Liver (tissue), 9 donors: ENCODE measurements around the gene DMD. TPM values are rescaled to one million over a fixed set of nuclear protein-coding genes. Genes with fewer than 3 reads are reported as not detected.

Experiments
- DNase-seq: peaks from one replicate; pipeline ENCODE4 v3.0.0-alpha.2; 2017; ENCODE audit warnings: low spot score
- H3K27ac ChIP-seq, 2 donors: one replicate each; pipeline ENCODE4 v1.7.0; 2013; ENCODE audit warnings: inconsistent platforms in 2 of 2, low read length in 2 of 2, control low read depth in 1 of 2, low read depth in 1 of 2, mild to moderate bottlenecking in 1 of 2
- H3K27me3 ChIP-seq, 4 donors: one replicate each; pipeline versions ENCODE4 v1.6.1 to v1.7.0; 2013; ENCODE audit warnings: low read length in 3 of 4, inconsistent platforms in 1 of 4, mild to moderate bottlenecking in 1 of 4, moderate library complexity in 1 of 4; ENCODE audit not compliant: control insufficient read depth in 4 of 4, insufficient read depth in 4 of 4
- H3K36me3 ChIP-seq, 4 donors: one replicate each; pipeline versions ENCODE4 v1.6.1 to v1.7.0; 2013; ENCODE audit warnings: low read length in 3 of 4, mild to moderate bottlenecking in 3 of 4, low read depth in 1 of 4, moderate library complexity in 1 of 4; ENCODE audit not compliant: control insufficient read depth in 4 of 4, insufficient read depth in 3 of 4
- H3K4me1 ChIP-seq, 4 donors: one replicate each; pipeline versions ENCODE4 v1.6.1 to v1.7.0; 2013; ENCODE audit warnings: low read length in 3 of 4, mild to moderate bottlenecking in 3 of 4, moderate library complexity in 1 of 4; ENCODE audit not compliant: control insufficient read depth in 4 of 4, insufficient read depth in 4 of 4
- H3K4me3 ChIP-seq, 3 donors: one replicate each; pipeline versions ENCODE4 v1.6.1 to v1.7.0; 2013; ENCODE audit warnings: low read length in 3 of 3, control low read depth in 1 of 3, low read depth in 1 of 3, mild to moderate bottlenecking in 1 of 3
- H3K9ac ChIP-seq, 2 donors: one replicate each; pipeline ENCODE4 v1.7.0; 2013; ENCODE audit warnings: low read length in 2 of 2, mild to moderate bottlenecking in 2 of 2, moderate library complexity in 2 of 2, control low read depth in 1 of 2, low read depth in 1 of 2
- H3K9me3 ChIP-seq, 4 donors: one replicate each; pipeline versions ENCODE4 v1.6.1 to v1.7.0; 2013; ENCODE audit warnings: low read length in 3 of 4; ENCODE audit not compliant: control insufficient read depth in 4 of 4
- CTCF ChIP-seq: fragments of 150-350 bp; IDR thresholded peaks from 2 replicates; pipeline ENCODE4 v1.5.1; 2017; ENCODE audit warnings: improper control_type of control experiment, low read depth, low read length; ENCODE audit not compliant: missing input control
- EGR1 ChIP-seq, 2 donors: IDR thresholded peaks; 2 replicates each; pipeline ENCODE4 v1.6.1; 2016 to 2018; ENCODE audit warnings: antibody characterized with exemption in 2 of 2, low read depth in 2 of 2
- FOXA2 ChIP-seq: IDR thresholded peaks from 2 replicates; pipeline ENCODE4 v1.6.1; 2016; ENCODE audit warnings: antibody characterized with exemption
- HNF4A ChIP-seq, 2 donors: conservative IDR thresholded peaks; 2 replicates each; pipeline ENCODE4 v1.6.1; 2016; ENCODE audit warnings: antibody characterized with exemption in 2 of 2, mild to moderate bottlenecking in 2 of 2
- JUND ChIP-seq, 2 donors: IDR thresholded peaks; 2 replicates each; pipeline ENCODE4 v1.6.1; 2016; ENCODE audit warnings: antibody characterized with exemption in 2 of 2
- NR2F2 ChIP-seq: IDR thresholded peaks from 2 replicates; pipeline ENCODE4 v1.6.1; 2016; ENCODE audit warnings: antibody characterized with exemption
- RAD21 ChIP-seq, 2 donors: IDR thresholded peaks; 2 replicates each; pipeline ENCODE4 v1.6.1; 2016; ENCODE audit warnings: antibody characterized with exemption in 2 of 2, mild to moderate bottlenecking in 2 of 2
- TAF1 ChIP-seq: conservative IDR thresholded peaks from 2 replicates; pipeline ENCODE4 v1.6.1; 2016; ENCODE audit warnings: antibody characterized with exemption, mild to moderate bottlenecking
- YY1 ChIP-seq: IDR thresholded peaks from 2 replicates; pipeline ENCODE4 v1.6.1; 2016; ENCODE audit warnings: antibody characterized with exemption, mild to moderate bottlenecking
- WGBS: extraction: QIAGEN DNeasy Blood & Tissue Kit; methylation state at CpG from one replicate; pipeline ENCODE4 v1.1.7; 2013; 5-methylcytosine and 5-hydroxymethylcytosine counted together
- polyA plus RNA-seq, 2 donors: library from polyadenylated mRNA; stranded (reverse) in 1 of 2; unstranded in 1 of 2; fragments of 200-250 nt in 1 of 2; fragments of >200 nt in 1 of 2; fragmentation: Nextera tagmentation in 1 of 2; extraction: Ambion mirVana in 1 of 2; gene quantifications; one replicate each; pipeline versions ENCODE4 v1.2.1 to v1.2.3, GENCODE V29; 2013 to 2015
- total RNA-seq, 2 donors: library from RNA; depleted of rRNA; stranded (reverse); fragments of >200 nt; gene quantifications; one replicate each; pipeline ENCODE4 v1.2.3, GENCODE V29; 2014
- TF ChIP-seq, protein P1 (sequence below): IDR thresholded peaks from 2 replicates; pipeline ENCODE4 v1.6.1; 2016; ENCODE audit warnings: antibody characterized with exemption
- TF ChIP-seq, protein P2 (sequence below): IDR thresholded peaks from 2 replicates; pipeline ENCODE4 v1.6.1; 2016; ENCODE audit warnings: antibody characterized with exemption
- TF ChIP-seq, protein P3 (sequence below): IDR thresholded peaks from 2 replicates; pipeline ENCODE4 v1.6.1; 2016; ENCODE audit warnings: antibody characterized with exemption
- TF ChIP-seq, protein P4 (sequence below): IDR thresholded peaks from 2 replicates; pipeline ENCODE4 v1.6.1; 2016; ENCODE audit warnings: antibody characterized with exemption, mild to moderate bottlenecking
- donor health status: healthy.
- donor health status: healthy.
- donor health status: healthy.
- donor health status: healthy.
- donor health status: healthy.

DMD gene
- total and polyA plus RNA-seq, 4 donors = 14.6 to 61.9 (median 23.9) TPM

GRCh38 chrX:31181377-31182000 lies 2029.9 kb downstream of the DMD start:
- TF ChIP-seq RAD21 (IDR thresholded peaks at IDR 0.05) = no peak
- TF ChIP-seq HNF4A (conservative IDR thresholded peaks at IDR 0.05) = no peak
- TF ChIP-seq CTCF = no peak
- TF ChIP-seq, protein P1, sequence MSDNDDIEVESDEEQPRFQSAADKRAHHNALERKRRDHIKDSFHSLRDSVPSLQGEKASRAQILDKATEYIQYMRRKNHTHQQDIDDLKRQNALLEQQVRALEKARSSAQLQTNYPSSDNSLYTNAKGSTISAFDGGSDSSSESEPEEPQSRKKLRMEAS = no peak
- no peak for TF ChIP-seq TAF1
- no peak for TF ChIP-seq EGR1 (IDR thresholded peaks at IDR 0.05; ENCODE audit: low read depth in 2 of 2)
- no peak for TF ChIP-seq YY1
- TF ChIP-seq, protein P2, sequence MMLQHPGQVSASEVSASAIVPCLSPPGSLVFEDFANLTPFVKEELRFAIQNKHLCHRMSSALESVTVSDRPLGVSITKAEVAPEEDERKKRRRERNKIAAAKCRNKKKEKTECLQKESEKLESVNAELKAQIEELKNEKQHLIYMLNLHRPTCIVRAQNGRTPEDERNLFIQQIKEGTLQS = no peak
- TF ChIP-seq NR2F2 = no peak
- Histone ChIP-seq H3K27ac (no peak overlapping the region), H3K36me3 (peaks cover 0 to 14% (median 7%) of the 10 kb centered on the region in 4 donors), H3K9me3 (no peaks in the 10 kb centered on the region), H3K4me3 (no peak overlapping the region), H3K27me3 (no peaks in the 10 kb centered on the region), H3K4me1 (no peaks in the 10 kb centered on the region), H3K9ac (no peak overlapping the region)
- 75% methylated on average over 4 of the region's 4 CpGs for WGBS
- no peak for DNase-seq

- Histone ChIP-seq H3K9me3 (no peaks in the 10 kb centered on the region), H3K4me1 (no peaks in the 10 kb centered on the region), H3K4me3 (no peak overlapping the region), H3K27ac (no peak overlapping the region), H3K9ac (no peak overlapping the region), H3K27me3 (no peaks in the 10 kb centered on the region), H3K36me3 (peaks cover 0 to 14% (median 7%) of the 10 kb centered on the region in 4 donors)
- 94% methylated on average over 4 of the region's 4 CpGs for WGBS
- DNase-seq = no peak
- TF ChIP-seq, protein P3, sequence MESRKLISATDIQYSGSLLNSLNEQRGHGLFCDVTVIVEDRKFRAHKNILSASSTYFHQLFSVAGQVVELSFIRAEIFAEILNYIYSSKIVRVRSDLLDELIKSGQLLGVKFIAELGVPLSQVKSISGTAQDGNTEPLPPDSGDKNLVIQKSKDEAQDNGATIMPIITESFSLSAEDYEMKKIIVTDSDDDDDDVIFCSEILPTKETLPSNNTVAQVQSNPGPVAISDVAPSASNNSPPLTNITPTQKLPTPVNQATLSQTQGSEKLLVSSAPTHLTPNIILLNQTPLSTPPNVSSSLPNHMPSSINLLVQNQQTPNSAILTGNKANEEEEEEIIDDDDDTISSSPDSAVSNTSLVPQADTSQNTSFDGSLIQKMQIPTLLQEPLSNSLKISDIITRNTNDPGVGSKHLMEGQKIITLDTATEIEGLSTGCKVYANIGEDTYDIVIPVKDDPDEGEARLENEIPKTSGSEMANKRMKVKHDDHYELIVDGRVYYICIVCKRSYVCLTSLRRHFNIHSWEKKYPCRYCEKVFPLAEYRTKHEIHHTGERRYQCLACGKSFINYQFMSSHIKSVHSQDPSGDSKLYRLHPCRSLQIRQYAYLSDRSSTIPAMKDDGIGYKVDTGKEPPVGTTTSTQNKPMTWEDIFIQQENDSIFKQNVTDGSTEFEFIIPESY = no peak
- TF ChIP-seq, protein P1 = no peak
- TF ChIP-seq HNF4A (conservative IDR thresholded peaks at IDR 0.05) = no peak
- no peak for TF ChIP-seq YY1
- TF ChIP-seq, protein P2 = no peak
- no peak for TF ChIP-seq NR2F2
- no peak for TF ChIP-seq CTCF
- TF ChIP-seq, protein P4, sequence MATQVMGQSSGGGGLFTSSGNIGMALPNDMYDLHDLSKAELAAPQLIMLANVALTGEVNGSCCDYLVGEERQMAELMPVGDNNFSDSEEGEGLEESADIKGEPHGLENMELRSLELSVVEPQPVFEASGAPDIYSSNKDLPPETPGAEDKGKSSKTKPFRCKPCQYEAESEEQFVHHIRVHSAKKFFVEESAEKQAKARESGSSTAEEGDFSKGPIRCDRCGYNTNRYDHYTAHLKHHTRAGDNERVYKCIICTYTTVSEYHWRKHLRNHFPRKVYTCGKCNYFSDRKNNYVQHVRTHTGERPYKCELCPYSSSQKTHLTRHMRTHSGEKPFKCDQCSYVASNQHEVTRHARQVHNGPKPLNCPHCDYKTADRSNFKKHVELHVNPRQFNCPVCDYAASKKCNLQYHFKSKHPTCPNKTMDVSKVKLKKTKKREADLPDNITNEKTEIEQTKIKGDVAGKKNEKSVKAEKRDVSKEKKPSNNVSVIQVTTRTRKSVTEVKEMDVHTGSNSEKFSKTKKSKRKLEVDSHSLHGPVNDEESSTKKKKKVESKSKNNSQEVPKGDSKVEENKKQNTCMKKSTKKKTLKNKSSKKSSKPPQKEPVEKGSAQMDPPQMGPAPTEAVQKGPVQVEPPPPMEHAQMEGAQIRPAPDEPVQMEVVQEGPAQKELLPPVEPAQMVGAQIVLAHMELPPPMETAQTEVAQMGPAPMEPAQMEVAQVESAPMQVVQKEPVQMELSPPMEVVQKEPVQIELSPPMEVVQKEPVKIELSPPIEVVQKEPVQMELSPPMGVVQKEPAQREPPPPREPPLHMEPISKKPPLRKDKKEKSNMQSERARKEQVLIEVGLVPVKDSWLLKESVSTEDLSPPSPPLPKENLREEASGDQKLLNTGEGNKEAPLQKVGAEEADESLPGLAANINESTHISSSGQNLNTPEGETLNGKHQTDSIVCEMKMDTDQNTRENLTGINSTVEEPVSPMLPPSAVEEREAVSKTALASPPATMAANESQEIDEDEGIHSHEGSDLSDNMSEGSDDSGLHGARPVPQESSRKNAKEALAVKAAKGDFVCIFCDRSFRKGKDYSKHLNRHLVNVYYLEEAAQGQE = no peak
- no peak for TF ChIP-seq FOXA2
- no peak for TF ChIP-seq JUND (IDR thresholded peaks at IDR 0.05)
These were observed 2032.1 kb downstream of the DMD start for GRCh38 chrX:31179203-31179602.
